SK-N-SH treated with all-trans-retinoic acid at 6 μM for 48 hours (cell line): ENCODE measurements around the gene HSBP1L1.

Experiments
- ATAC-seq: fragments of 200-7000 bp; cut with Tn5 transposase; 3 replicates; pipeline ENCODE4 v1.9.1; 2020; ENCODE audit warnings: mild to moderate bottlenecking, moderate library complexity
- ARNTL ChIP-seq: fragments of 450-650 bp; formaldehyde crosslinking; IDR thresholded peaks from 2 replicates; pipeline ENCODE4 v1.5.0; 2020; ENCODE audit warnings: low read depth, mild to moderate bottlenecking, moderate library complexity, borderline replicate concordance
- BACH2 ChIP-seq: fragments of 250-450 bp; sonication (Bioruptor Pico); IDR thresholded peaks from 2 replicates; pipeline ENCODE4 v1.9.0; 2021; ENCODE audit warnings: mild to moderate bottlenecking, borderline replicate concordance
- CSDC2 ChIP-seq: fragments of 250-450 bp; sonication (Bioruptor Pico); IDR thresholded peaks from 2 replicates; pipeline ENCODE4 v1.5.0; 2020; ENCODE audit warnings: mild to moderate bottlenecking, moderate library complexity
- ESRRG ChIP-seq: fragments of 250-450 bp; sonication (Bioruptor Pico); IDR thresholded peaks from 2 replicates; pipeline ENCODE4 v1.6.1; 2021; ENCODE audit warnings: mild to moderate bottlenecking
- GLIS3 ChIP-seq: fragments of 250-450 bp; sonication (Bioruptor Pico); IDR thresholded peaks from 2 replicates; pipeline ENCODE4 v1.5.0; 2020; ENCODE audit warnings: mild to moderate bottlenecking, moderate library complexity
- ISL1 ChIP-seq: fragments of 250-450 bp; sonication (Bioruptor Pico); IDR thresholded peaks from 2 replicates; pipeline ENCODE4 v2.1.2; 2022; ENCODE audit warnings: mild to moderate bottlenecking, moderate library complexity
- PPARA ChIP-seq: fragments of 250-450 bp; sonication (Bioruptor Pico); IDR thresholded peaks from 2 replicates; pipeline ENCODE4 v1.5.0; 2020; ENCODE audit warnings: mild to moderate bottlenecking, borderline replicate concordance
- RARB ChIP-seq: fragments of 250-450 bp; sonication (Bioruptor Pico); IDR thresholded peaks from 2 replicates; pipeline ENCODE4 v1.8.0; 2021; ENCODE audit warnings: mild to moderate bottlenecking, moderate library complexity
- SNAI2 ChIP-seq: fragments of 250-450 bp; sonication (Bioruptor Pico); IDR thresholded peaks from 2 replicates; pipeline ENCODE4 v1.5.0; 2020; ENCODE audit warnings: mild to moderate bottlenecking, moderate library complexity
- TCF4 ChIP-seq: fragments of 250-450 bp; sonication (Bioruptor Pico); IDR thresholded peaks from 2 replicates; pipeline ENCODE4 v1.8.0; 2021; ENCODE audit warnings: mild to moderate bottlenecking, moderate library complexity, borderline replicate concordance
- TOX ChIP-seq: fragments of 250-450 bp; sonication (Bioruptor Pico); IDR thresholded peaks from 2 replicates; pipeline ENCODE4 v1.8.0; 2021; ENCODE audit warnings: mild to moderate bottlenecking, moderate library complexity, borderline replicate concordance
- ZC3H10 ChIP-seq: fragments of 250-450 bp; sonication (Bioruptor Pico); IDR thresholded peaks from 2 replicates; pipeline ENCODE4 v1.5.1; 2021; ENCODE audit warnings: mild to moderate bottlenecking, moderate library complexity
- ZFP30 ChIP-seq: fragments of 450-650 bp; formaldehyde crosslinking; IDR thresholded peaks from 2 replicates; pipeline ENCODE4 v1.5.0; 2022; ENCODE audit warnings: mild to moderate bottlenecking, moderate library complexity
- ZNF565 ChIP-seq: fragments of 450-650 bp; formaldehyde crosslinking; conservative IDR thresholded peaks from 2 replicates; pipeline ENCODE4 v1.5.0; 2020; ENCODE audit warnings: low read depth, mild to moderate bottlenecking, moderate library complexity
- ZNF70 ChIP-seq: fragments of 450-650 bp; formaldehyde crosslinking; IDR thresholded peaks from 2 replicates; pipeline ENCODE4 v1.5.0; 2020; ENCODE audit warnings: mild to moderate bottlenecking, moderate library complexity
- ZNF8 ChIP-seq: fragments of 450-650 bp; formaldehyde crosslinking; IDR thresholded peaks from 2 replicates; pipeline ENCODE4 v1.5.0; 2020; ENCODE audit warnings: mild to moderate bottlenecking, moderate library complexity
- TF ChIP-seq, protein P1 (sequence below): fragments of 250-450 bp; sonication (Bioruptor Pico); IDR thresholded peaks from 2 replicates; pipeline ENCODE4 v1.8.0; 2021; ENCODE audit warnings: low read depth, mild to moderate bottlenecking, moderate library complexity, borderline replicate concordance
- TF ChIP-seq, protein P2 (sequence below): fragments of 250-450 bp; sonication (Bioruptor Pico); IDR thresholded peaks from 2 replicates; pipeline ENCODE4 v1.5.1; 2020; ENCODE audit warnings: low read depth, mild to moderate bottlenecking, moderate library complexity
- TF ChIP-seq, protein P3 (sequence below): fragments of 250-450 bp; sonication (Bioruptor Pico); IDR thresholded peaks from 2 replicates; pipeline ENCODE4 v1.8.0; 2020; ENCODE audit warnings: mild to moderate bottlenecking, moderate library complexity, borderline replicate concordance
- TF ChIP-seq, protein P4 (sequence below): fragments of 250-450 bp; sonication (Bioruptor Pico); IDR thresholded peaks from 2 replicates; pipeline ENCODE4 v1.5.0; 2020; ENCODE audit warnings: mild to moderate bottlenecking, moderate library complexity
- TF ChIP-seq, protein P5 (sequence below): fragments of 250-450 bp; sonication (Bioruptor Pico); IDR thresholded peaks from 2 replicates; pipeline ENCODE4 v1.5.1; 2021; ENCODE audit warnings: mild to moderate bottlenecking, moderate library complexity

The HSBP1L1 gene

DNA sequence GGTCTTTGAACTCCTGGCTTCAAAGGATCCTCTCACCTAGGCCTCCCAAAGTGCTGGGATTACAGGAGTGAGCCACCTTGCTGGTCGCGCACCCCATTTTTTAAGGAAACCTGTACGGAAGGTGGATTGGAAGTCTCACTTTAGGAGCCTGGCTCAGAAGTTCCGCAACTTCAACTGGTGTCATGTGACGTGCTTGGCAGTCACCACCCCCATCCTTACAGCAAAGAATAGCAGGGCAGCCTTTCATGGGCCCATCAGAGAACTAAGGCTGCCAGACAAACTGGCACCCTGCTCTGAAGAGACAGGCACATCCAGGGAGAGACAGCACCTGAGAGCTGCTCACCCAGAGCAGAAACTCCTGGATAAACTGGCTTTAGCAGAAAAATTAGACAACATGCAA lies 9.7 kb upstream of the HSBP1L1 start:
- ATAC-seq, result no peak
- TF ChIP-seq PPARA (CRISPR knock-in tag), result no peak
- no peak for TF ChIP-seq CSDC2 (CRISPR knock-in tag)
- TF ChIP-seq, protein P1, sequence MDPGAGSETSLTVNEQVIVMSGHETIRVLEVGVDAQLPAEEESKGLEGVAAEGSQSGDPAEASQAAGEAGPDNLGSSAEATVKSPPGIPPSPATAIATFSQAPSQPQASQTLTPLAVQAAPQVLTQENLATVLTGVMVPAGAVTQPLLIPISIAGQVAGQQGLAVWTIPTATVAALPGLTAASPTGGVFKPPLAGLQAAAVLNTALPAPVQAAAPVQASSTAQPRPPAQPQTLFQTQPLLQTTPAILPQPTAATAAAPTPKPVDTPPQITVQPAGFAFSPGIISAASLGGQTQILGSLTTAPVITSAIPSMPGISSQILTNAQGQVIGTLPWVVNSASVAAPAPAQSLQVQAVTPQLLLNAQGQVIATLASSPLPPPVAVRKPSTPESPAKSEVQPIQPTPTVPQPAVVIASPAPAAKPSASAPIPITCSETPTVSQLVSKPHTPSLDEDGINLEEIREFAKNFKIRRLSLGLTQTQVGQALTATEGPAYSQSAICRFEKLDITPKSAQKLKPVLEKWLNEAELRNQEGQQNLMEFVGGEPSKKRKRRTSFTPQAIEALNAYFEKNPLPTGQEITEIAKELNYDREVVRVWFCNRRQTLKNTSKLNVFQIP (CRISPR knock-in tag), result no peak
- TF ChIP-seq ZC3H10, result no peak
- no peak for TF ChIP-seq TCF4 (CRISPR knock-in tag)
- TF ChIP-seq ZFP30 (CRISPR knock-in tag), result no peak
- TF ChIP-seq ZNF70 (CRISPR knock-in tag), result no peak
- TF ChIP-seq, protein P2, sequence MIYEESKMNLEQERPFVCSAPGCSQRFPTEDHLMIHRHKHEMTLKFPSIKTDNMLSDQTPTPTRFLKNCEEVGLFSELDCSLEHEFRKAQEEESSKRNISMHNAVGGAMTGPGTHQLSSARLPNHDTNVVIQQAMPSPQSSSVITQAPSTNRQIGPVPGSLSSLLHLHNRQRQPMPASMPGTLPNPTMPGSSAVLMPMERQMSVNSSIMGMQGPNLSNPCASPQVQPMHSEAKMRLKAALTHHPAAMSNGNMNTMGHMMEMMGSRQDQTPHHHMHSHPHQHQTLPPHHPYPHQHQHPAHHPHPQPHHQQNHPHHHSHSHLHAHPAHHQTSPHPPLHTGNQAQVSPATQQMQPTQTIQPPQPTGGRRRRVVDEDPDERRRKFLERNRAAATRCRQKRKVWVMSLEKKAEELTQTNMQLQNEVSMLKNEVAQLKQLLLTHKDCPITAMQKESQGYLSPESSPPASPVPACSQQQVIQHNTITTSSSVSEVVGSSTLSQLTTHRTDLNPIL, result no peak
- TF ChIP-seq BACH2 (CRISPR knock-in tag), result no peak
- TF ChIP-seq ARNTL, result no peak
- TF ChIP-seq SNAI2 (CRISPR knock-in tag), result no peak

DNA sequence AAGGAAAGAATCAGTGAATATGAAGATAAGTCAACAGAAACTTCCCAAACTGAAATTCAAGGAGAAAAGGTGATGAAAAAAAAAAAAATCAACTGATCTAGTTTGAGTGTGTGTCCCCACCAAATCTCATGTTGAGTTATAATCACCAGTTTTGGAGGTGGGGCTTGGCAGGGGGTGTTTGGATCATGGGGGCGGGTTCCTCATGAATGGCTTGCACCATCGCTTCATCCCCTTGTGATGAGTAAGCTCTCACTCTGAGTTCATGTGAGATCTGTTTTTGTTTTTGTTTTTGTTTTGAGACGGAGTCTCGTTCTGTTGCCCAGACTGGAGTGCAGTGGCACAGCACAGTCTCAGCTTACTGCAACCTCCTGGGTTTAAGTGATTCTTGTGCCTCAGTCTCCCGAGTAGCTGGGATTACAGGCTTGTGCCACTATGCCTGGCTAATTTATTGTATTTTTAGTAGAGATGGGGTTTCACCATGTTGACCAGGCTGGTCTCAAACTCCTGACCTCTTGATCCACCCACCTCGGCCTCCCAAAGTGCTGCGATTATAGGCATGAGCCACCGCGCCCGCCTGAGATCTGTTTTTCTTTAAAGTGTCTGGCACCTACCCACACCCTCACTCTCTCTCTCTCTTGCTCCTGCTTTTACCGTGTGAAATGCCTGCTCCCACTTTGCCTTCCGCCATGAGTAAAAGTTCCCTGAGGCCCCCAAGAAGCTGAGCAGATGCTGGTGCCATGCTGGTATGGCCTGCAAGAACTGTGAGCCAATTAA lies 9.0 kb upstream of the HSBP1L1 start:
- TF ChIP-seq ZNF565 (CRISPR knock-in tag) (no peak), ARNTL (no peak), GLIS3 (CRISPR knock-in tag) (no peak), TOX (CRISPR knock-in tag) (no peak), ZNF8 (CRISPR knock-in tag) (no peak), CSDC2 (CRISPR knock-in tag) (no peak), TCF4 (CRISPR knock-in tag) (no peak), ISL1 (CRISPR knock-in tag) (no peak), SNAI2 (CRISPR knock-in tag) (no peak), ZNF70 (CRISPR knock-in tag) (no peak), ESRRG (CRISPR knock-in tag) (no peak), PPARA (CRISPR knock-in tag) (no peak)
- TF ChIP-seq, protein P3, sequence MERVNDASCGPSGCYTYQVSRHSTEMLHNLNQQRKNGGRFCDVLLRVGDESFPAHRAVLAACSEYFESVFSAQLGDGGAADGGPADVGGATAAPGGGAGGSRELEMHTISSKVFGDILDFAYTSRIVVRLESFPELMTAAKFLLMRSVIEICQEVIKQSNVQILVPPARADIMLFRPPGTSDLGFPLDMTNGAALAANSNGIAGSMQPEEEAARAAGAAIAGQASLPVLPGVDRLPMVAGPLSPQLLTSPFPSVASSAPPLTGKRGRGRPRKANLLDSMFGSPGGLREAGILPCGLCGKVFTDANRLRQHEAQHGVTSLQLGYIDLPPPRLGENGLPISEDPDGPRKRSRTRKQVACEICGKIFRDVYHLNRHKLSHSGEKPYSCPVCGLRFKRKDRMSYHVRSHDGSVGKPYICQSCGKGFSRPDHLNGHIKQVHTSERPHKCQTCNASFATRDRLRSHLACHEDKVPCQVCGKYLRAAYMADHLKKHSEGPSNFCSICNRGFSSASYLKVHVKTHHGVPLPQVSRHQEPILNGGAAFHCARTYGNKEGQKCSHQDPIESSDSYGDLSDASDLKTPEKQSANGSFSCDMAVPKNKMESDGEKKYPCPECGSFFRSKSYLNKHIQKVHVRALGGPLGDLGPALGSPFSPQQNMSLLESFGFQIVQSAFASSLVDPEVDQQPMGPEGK (CRISPR knock-in tag), result no peak
- TF ChIP-seq, protein P4, sequence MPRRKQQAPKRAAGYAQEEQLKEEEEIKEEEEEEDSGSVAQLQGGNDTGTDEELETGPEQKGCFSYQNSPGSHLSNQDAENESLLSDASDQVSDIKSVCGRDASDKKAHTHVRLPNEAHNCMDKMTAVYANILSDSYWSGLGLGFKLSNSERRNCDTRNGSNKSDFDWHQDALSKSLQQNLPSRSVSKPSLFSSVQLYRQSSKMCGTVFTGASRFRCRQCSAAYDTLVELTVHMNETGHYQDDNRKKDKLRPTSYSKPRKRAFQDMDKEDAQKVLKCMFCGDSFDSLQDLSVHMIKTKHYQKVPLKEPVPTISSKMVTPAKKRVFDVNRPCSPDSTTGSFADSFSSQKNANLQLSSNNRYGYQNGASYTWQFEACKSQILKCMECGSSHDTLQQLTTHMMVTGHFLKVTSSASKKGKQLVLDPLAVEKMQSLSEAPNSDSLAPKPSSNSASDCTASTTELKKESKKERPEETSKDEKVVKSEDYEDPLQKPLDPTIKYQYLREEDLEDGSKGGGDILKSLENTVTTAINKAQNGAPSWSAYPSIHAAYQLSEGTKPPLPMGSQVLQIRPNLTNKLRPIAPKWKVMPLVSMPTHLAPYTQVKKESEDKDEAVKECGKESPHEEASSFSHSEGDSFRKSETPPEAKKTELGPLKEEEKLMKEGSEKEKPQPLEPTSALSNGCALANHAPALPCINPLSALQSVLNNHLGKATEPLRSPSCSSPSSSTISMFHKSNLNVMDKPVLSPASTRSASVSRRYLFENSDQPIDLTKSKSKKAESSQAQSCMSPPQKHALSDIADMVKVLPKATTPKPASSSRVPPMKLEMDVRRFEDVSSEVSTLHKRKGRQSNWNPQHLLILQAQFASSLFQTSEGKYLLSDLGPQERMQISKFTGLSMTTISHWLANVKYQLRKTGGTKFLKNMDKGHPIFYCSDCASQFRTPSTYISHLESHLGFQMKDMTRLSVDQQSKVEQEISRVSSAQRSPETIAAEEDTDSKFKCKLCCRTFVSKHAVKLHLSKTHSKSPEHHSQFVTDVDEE (CRISPR knock-in tag), result no peak
- TF ChIP-seq, protein P5, sequence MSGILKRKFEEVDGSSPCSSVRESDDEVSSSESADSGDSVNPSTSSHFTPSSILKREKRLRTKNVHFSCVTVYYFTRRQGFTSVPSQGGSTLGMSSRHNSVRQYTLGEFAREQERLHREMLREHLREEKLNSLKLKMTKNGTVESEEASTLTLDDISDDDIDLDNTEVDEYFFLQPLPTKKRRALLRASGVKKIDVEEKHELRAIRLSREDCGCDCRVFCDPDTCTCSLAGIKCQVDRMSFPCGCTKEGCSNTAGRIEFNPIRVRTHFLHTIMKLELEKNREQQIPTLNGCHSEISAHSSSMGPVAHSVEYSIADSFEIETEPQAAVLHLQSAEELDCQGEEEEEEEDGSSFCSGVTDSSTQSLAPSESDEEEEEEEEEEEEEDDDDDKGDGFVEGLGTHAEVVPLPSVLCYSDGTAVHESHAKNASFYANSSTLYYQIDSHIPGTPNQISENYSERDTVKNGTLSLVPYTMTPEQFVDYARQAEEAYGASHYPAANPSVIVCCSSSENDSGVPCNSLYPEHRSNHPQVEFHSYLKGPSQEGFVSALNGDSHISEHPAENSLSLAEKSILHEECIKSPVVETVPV (CRISPR knock-in tag), result no peak
- ATAC-seq, result no peak

DNA sequence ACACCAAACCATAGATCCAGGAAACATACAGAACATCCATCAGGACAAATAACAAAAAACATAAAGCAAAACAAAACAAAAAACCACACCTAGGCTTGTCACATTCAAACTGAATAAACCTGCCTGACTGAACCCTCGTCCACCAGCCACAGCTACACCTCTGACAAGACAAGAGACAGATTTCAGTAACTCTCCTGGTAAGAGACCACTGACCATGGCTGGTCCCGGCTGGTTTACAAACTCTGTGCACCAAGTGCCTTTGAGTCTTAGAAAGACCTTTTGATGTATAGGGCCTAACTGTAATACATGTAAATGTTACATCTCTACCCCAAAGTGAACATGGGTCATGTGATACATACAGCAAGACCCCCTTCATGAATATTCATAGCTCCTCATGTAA lies 8.2 kb upstream of the HSBP1L1 start:
- ATAC-seq, result no peak
- TF ChIP-seq, protein P3 (CRISPR knock-in tag), result no peak
- TF ChIP-seq, protein P4 (CRISPR knock-in tag), result no peak
- TF ChIP-seq RARB (CRISPR knock-in tag) (no peak), ZNF565 (CRISPR knock-in tag) (no peak), ESRRG (CRISPR knock-in tag) (no peak), ISL1 (CRISPR knock-in tag) (no peak), ZNF8 (CRISPR knock-in tag) (no peak)
- TF ChIP-seq, protein P5 (CRISPR knock-in tag), result no peak
